DND-41 (cell line): ENCODE results near the gene PREX1.

Experiments
- ATAC-seq: fragments of 200-7000 bp; cut with Tn5 transposase; 3 replicates; pipeline ENCODE4 v1.9.1; 2021; ENCODE audit warnings: low read depth; ENCODE audit not compliant: insufficient read depth
- DNase-seq: peaks from one replicate; pipeline ENCODE4 v3.0.0-alpha.2; 2020
- H2AFZ ChIP-seq: 2 replicates; pipeline ENCODE4 v1.6.0; 2012; ENCODE audit warnings: low read depth, low read length
- H3K27ac ChIP-seq: 2 replicates; pipeline ENCODE4 v1.5.1; 2012; ENCODE audit warnings: low read length, inconsistent platforms
- H3K27me3 ChIP-seq: fragments of 200-600 bp; sonication (generic); 2 replicates; pipeline ENCODE4 v1.6.0; 2012; ENCODE audit warnings: low read length, mild to moderate bottlenecking, inconsistent platforms; ENCODE audit not compliant: insufficient read depth, poor library complexity
- H3K36me3 ChIP-seq: 2 replicates; pipeline ENCODE4 v1.5.1; 2012; ENCODE audit warnings: low read length, inconsistent platforms; ENCODE audit not compliant: insufficient read depth
- H3K4me1 ChIP-seq: 2 replicates; pipeline ENCODE4 v1.5.1; 2012; ENCODE audit warnings: mild to moderate bottlenecking, low read length; ENCODE audit not compliant: insufficient read depth
- H3K4me2 ChIP-seq: 2 replicates; pipeline ENCODE4 v1.6.0; 2012; ENCODE audit warnings: mild to moderate bottlenecking, moderate library complexity, low read length, inconsistent platforms; ENCODE audit not compliant: insufficient read depth
- H3K4me3 ChIP-seq, 2 experiments: fragments of 200-600 bp in 1 of 2; shearing (Covaris generic) in 1 of 2; 2 replicates each; pipeline ENCODE4 v1.5.1; 2012 to 2016; ENCODE audit warnings: inconsistent platforms in 2 of 2, low read length in 2 of 2, mild to moderate bottlenecking in 2 of 2, low read depth in 1 of 2, moderate library complexity in 1 of 2
- H3K79me2 ChIP-seq: 2 replicates; pipeline ENCODE4 v1.6.0; 2012; ENCODE audit warnings: low read length, inconsistent platforms; ENCODE audit not compliant: insufficient read depth
- H3K9ac ChIP-seq: 2 replicates; pipeline ENCODE4 v1.6.0; 2012; ENCODE audit warnings: low read depth, mild to moderate bottlenecking, inconsistent platforms, low read length, moderate library complexity
- H3K9me3 ChIP-seq: 2 replicates; pipeline ENCODE4 v1.5.1; 2012; ENCODE audit warnings: low read length, moderate library complexity, mild to moderate bottlenecking, inconsistent platforms; ENCODE audit not compliant: insufficient read depth, severe bottlenecking
- H4K20me1 ChIP-seq: 2 replicates; pipeline ENCODE4 v1.6.0; 2012; ENCODE audit warnings: low read length; ENCODE audit not compliant: insufficient read depth
- CTCF ChIP-seq: IDR thresholded peaks from 2 replicates; pipeline ENCODE4 v1.5.1; 2012; ENCODE audit warnings: borderline replicate concordance, low read length, moderate library complexity, mild to moderate bottlenecking; ENCODE audit not compliant: poor library complexity, severe bottlenecking; ENCODE audit errors: extremely low read depth
- EZH2 ChIP-seq: IDR thresholded peaks from 3 replicates; pipeline ENCODE4 v1.6.1; 2012; ENCODE audit warnings: borderline replicate concordance, low read depth, mild to moderate bottlenecking, moderate library complexity, low read length, inconsistent platforms; ENCODE audit not compliant: severe bottlenecking

PREX1 gene

GRCh38 chr20:48864254-48864653 lies 36.5 kb upstream of the PREX1 start:
- Histone ChIP-seq H3K4me2 (no peak overlapping the region), H3K36me3 (no peaks in the 10 kb centered on the region), H3K9ac (no peak overlapping the region), H3K27me3 (peaks cover 8% of the 10 kb centered on the region), H3K9me3 (no peaks in the 10 kb centered on the region), H3K4me3 (no peak overlapping the region), H3K79me2 (no peaks in the 10 kb centered on the region), H3K27ac (no peak overlapping the region), H4K20me1 (no peaks in the 10 kb centered on the region), H3K4me1 (no peaks in the 10 kb centered on the region), H2AFZ (no peak overlapping the region)
- ATAC-seq (no peak), DNase-seq (no peak)
- TF ChIP-seq EZH2: no peak
- no peak for TF ChIP-seq CTCF

GRCh38 chr20:48862279-48862678 lies 34.5 kb upstream of the PREX1 start:
- ATAC-seq (no peak), DNase-seq (no peak)
- Histone ChIP-seq H4K20me1 (no peaks in the 10 kb centered on the region), H3K4me2 (no peak overlapping the region), H3K36me3 (no peaks in the 10 kb centered on the region), H3K9ac (no peak overlapping the region), H3K4me3 (no peak overlapping the region), H3K9me3 (no peaks in the 10 kb centered on the region), H3K27ac (no peak overlapping the region), H3K79me2 (no peaks in the 10 kb centered on the region), H3K4me1 (no peaks in the 10 kb centered on the region), H3K27me3 (peaks cover 11% of the 10 kb centered on the region), H2AFZ (no peak overlapping the region)
- no peak for TF ChIP-seq CTCF
- no peak for TF ChIP-seq EZH2

GRCh38 chr20:48861444-48861843 lies 33.6 kb upstream of the PREX1 start:
- Histone ChIP-seq H3K4me1 (no peaks in the 10 kb centered on the region), H3K9me3 (no peaks in the 10 kb centered on the region), H3K27ac (no peak overlapping the region), H3K9ac (no peak overlapping the region), H3K4me2 (no peak overlapping the region), H4K20me1 (no peaks in the 10 kb centered on the region), H3K4me3 (no peak overlapping the region), H3K27me3 (peaks cover 11% of the 10 kb centered on the region), H3K36me3 (no peaks in the 10 kb centered on the region), H2AFZ (no peak overlapping the region), H3K79me2 (no peaks in the 10 kb centered on the region)
- no peak for TF ChIP-seq CTCF
- no peak for TF ChIP-seq EZH2
- no peak for ATAC-seq
- DNase-seq: no peak

GRCh38 chr20:48858075-48858790 lies 30.4 kb upstream of the PREX1 start:
- H2AFZ ChIP-seq: no peak overlapping the region
- no peaks in the 10 kb centered on the region for H3K79me2 ChIP-seq
- H3K27ac ChIP-seq: no peak overlapping the region
- H4K20me1 ChIP-seq: no peaks in the 10 kb centered on the region
- DNase-seq: no peak
- no peak for TF ChIP-seq CTCF
- no peaks in the 10 kb centered on the region for H3K4me1 ChIP-seq
- no peak overlapping the region for H3K4me3 ChIP-seq
- H3K36me3 ChIP-seq: no peaks in the 10 kb centered on the region
- H3K27me3 ChIP-seq: peaks cover 4% of the 10 kb centered on the region
- H3K9ac ChIP-seq: no peak overlapping the region
- H3K9me3 ChIP-seq: no peaks in the 10 kb centered on the region
- no peak overlapping the region for H3K4me2 ChIP-seq
- no peak for ATAC-seq
